CD4-positive, alpha-beta T cell treated with Interleukin-17A for 4 hours (primary cell): ENCODE data around the gene ATP1B2.
A peak's percentile ranks its signal among the peaks of the same experiment; 100 is the strongest.
"Not testable (repeated sequence)": the region's sequence is repeated elsewhere in the genome, so short reads cannot be mapped to it uniquely, and the experiment has no call there.

Source experiments
- DNase-seq: peaks from one replicate; pipeline ENCODE4 v3.0.0-alpha.2; 2020; ENCODE audit warnings: mixed read lengths

ATP1B2 gene

GRCh38 chr17:7650509-7651096 lies at the start of gene ATP1B2:
Gene ATP1B2 (plus strand): TSS chr17:7650926. CDS start chr17:7651519, 593 bp downstream.
- peak; percentile 84 for DNase-seq

GRCh38 chr17:7606280-7606679 lies 44.4 kb upstream of the ATP1B2 start:
- no peak for DNase-seq

- DNase-seq, result no peak
These were observed 40.1 kb upstream of the ATP1B2 start for GRCh38 chr17:7610641-7611040.

GRCh38 chr17:7611635-7612293 lies 39.0 kb upstream of the ATP1B2 start:
- DNase-seq, result no peak

- DNase-seq, result no peak
These were observed 38.5 kb upstream of the ATP1B2 start for GRCh38 chr17:7612294-7612640.

GRCh38 chr17:7613769-7614424 lies 36.8 kb upstream of the ATP1B2 start:
- DNase-seq, result no peak

GRCh38 chr17:7614425-7615264 lies 36.1 kb upstream of the ATP1B2 start, which contains the start of gene FXR2:
Gene FXR2 (minus strand): TSS chr17:7614897. CDS start chr17:7614532, 365 bp downstream.
- DNase-seq, result peak; percentile 98

GRCh38 chr17:7615265-7615747 lies 35.4 kb upstream of the ATP1B2 start:
- DNase-seq, result no peak

- DNase-seq, result no peak
These were observed 32.1 kb upstream of the ATP1B2 start for GRCh38 chr17:7618608-7619007.

GRCh38 chr17:7620835-7621234 lies 29.9 kb upstream of the ATP1B2 start:
- DNase-seq, result no peak

- DNase-seq, result no peak
These were observed 27.1 kb upstream of the ATP1B2 start for GRCh38 chr17:7623661-7624060.

- not testable (repeated sequence) for DNase-seq
These were observed 25.0 kb upstream of the ATP1B2 start for GRCh38 chr17:7625749-7626148.

- no peak for DNase-seq
These were observed 24.4 kb upstream of the ATP1B2 start for GRCh38 chr17:7626307-7626706.

GRCh38 chr17:7626956-7627249 lies 23.8 kb upstream of the ATP1B2 start:
- DNase-seq, result no peak

- peak; percentile 93 for DNase-seq
These were observed 23.2 kb upstream of the ATP1B2 start, which contains the start of gene SAT2 for GRCh38 chr17:7627250-7628121. Gene SAT2 (minus strand): TSS chr17:7627821. CDS start chr17:7627635, 186 bp downstream.

GRCh38 chr17:7629939-7630571 lies 20.7 kb upstream of the ATP1B2 start, which contains the start of gene SHBG:
Gene SHBG (plus strand): TSS chr17:7630135. CDS start chr17:7630173, 38 bp downstream.
- no peak for DNase-seq

- DNase-seq, result no peak
These were observed 19.0 kb upstream of the ATP1B2 start for GRCh38 chr17:7631398-7632380.

GRCh38 chr17:7632492-7632894 lies 18.2 kb upstream of the ATP1B2 start:
- DNase-seq, result peak; percentile 35

GRCh38 chr17:7633093-7633492 lies 17.6 kb upstream of the ATP1B2 start:
- DNase-seq, result no peak

- peak; percentile 23 for DNase-seq
These were observed 16.3 kb upstream of the ATP1B2 start for GRCh38 chr17:7634384-7634783.
